SU-DHL-6 (cell line): ENCODE measurements around the gene CLEC4A.

Source experiments
- H2AFZ ChIP-seq: fragments of 200-600 bp; sonication (generic); 2 replicates; pipeline ENCODE4 v1.6.1; 2014; ENCODE audit warnings: low read depth, mild to moderate bottlenecking, moderate library complexity, mixed read lengths, antibody characterized with exemption, low read length; ENCODE audit not compliant: severe bottlenecking
- H3F3A ChIP-seq: fragments of 200-600 bp; shearing (Covaris generic); 2 replicates; pipeline ENCODE4 v1.6.0; 2016; ENCODE audit warnings: antibody characterized with exemption, mild to moderate bottlenecking; ENCODE audit not compliant: insufficient read depth
- H3K27ac ChIP-seq: fragments of 200-600 bp; sonication (generic); 2 replicates; pipeline ENCODE4 v1.5.1; 2016; ENCODE audit warnings: low read depth, mild to moderate bottlenecking, low read length, moderate library complexity, mixed read lengths
- H3K27me3 ChIP-seq: fragments of 200-600 bp; sonication (generic), shearing (Covaris generic); 2 replicates; pipeline ENCODE4 v1.6.0; 2014; ENCODE audit warnings: mild to moderate bottlenecking, low read length
- H3K36me3 ChIP-seq: fragments of 200-600 bp; sonication (generic); 2 replicates; pipeline ENCODE4 v1.6.1; 2014; ENCODE audit warnings: mild to moderate bottlenecking, low read length, mixed read lengths
- H3K4me2 ChIP-seq: fragments of 300-600, 200-600 bp; shearing (Covaris generic), sonication (generic); 2 replicates; pipeline ENCODE4 v1.6.0; 2014; ENCODE audit warnings: low read length, low read depth, mild to moderate bottlenecking; ENCODE audit not compliant: poor library complexity, severe bottlenecking
- H3K4me3 ChIP-seq: fragments of 200-600 bp; sonication (generic); 2 replicates; pipeline ENCODE4 v1.5.1; 2014; ENCODE audit warnings: antibody characterized with exemption, low read length, mild to moderate bottlenecking, mixed read lengths; ENCODE audit not compliant: insufficient read depth, poor library complexity, severe bottlenecking
- H3K79me2 ChIP-seq: fragments of 200-600 bp; sonication (generic); 2 replicates; pipeline ENCODE4 v1.6.1; 2014; ENCODE audit warnings: mild to moderate bottlenecking, low read length, moderate library complexity; ENCODE audit not compliant: insufficient read depth
- H3K9ac ChIP-seq: fragments of 200-600 bp; sonication (generic); 2 replicates; pipeline ENCODE4 v1.7.0; 2014; ENCODE audit warnings: mild to moderate bottlenecking, low read length
- H3K9me2 ChIP-seq: fragments of 200-600 bp; sonication (generic); replicated peaks from 2 replicates; pipeline ENCODE4 v1.6.1; 2014; ENCODE audit warnings: low read length; ENCODE audit not compliant: insufficient read depth
- H3K9me3 ChIP-seq: fragments of 200-600 bp; sonication (generic); 2 replicates; pipeline ENCODE4 v1.6.1; 2014; ENCODE audit warnings: low read length, mixed read lengths; ENCODE audit not compliant: insufficient read depth
- H4K20me1 ChIP-seq: fragments of 200-600 bp; sonication (generic); 2 replicates; pipeline ENCODE4 v1.6.1; 2014; ENCODE audit warnings: low read depth, mild to moderate bottlenecking, antibody characterized with exemption, low read length, moderate library complexity, mixed read lengths
- EZH2phosphoT487 ChIP-seq: fragments of 200-600 bp; sonication (generic), shearing (Covaris generic); conservative IDR thresholded peaks from 2 replicates; pipeline ENCODE4 v1.6.1; 2018; ENCODE audit warnings: mild to moderate bottlenecking, antibody characterized with exemption, low read length, moderate library complexity, mixed read lengths
- TF ChIP-seq, protein P1 (sequence below): fragments of 200-600 bp; sonication (generic); IDR thresholded peaks from one replicate; pipeline ENCODE4 v1.5.1; 2017; ENCODE audit warnings: antibody characterized with exemption, mild to moderate bottlenecking, low read length, moderate library complexity; ENCODE audit not compliant: insufficient read depth, poor library complexity, severe bottlenecking

The CLEC4A gene

DNA sequence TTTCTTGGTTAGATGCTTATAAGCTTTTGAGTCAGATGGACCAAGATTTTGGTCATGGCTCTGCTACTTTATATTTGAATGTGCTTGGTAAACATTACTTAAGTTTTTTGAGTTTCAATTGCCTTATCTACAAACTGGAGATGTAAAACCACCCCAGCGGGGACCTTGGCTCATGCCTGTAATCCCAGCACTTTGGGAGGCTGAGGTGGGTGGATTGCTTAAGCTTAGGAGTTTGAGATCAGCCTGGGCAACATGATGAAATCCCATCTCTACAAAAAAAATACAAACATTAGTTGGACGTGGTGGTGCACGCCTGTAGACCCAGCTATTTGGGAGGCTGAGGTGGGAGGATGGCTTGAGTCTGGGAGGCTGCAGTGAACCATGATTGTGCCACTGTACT lies 30.1 kb upstream of the CLEC4A start:
- TF ChIP-seq, protein P1, sequence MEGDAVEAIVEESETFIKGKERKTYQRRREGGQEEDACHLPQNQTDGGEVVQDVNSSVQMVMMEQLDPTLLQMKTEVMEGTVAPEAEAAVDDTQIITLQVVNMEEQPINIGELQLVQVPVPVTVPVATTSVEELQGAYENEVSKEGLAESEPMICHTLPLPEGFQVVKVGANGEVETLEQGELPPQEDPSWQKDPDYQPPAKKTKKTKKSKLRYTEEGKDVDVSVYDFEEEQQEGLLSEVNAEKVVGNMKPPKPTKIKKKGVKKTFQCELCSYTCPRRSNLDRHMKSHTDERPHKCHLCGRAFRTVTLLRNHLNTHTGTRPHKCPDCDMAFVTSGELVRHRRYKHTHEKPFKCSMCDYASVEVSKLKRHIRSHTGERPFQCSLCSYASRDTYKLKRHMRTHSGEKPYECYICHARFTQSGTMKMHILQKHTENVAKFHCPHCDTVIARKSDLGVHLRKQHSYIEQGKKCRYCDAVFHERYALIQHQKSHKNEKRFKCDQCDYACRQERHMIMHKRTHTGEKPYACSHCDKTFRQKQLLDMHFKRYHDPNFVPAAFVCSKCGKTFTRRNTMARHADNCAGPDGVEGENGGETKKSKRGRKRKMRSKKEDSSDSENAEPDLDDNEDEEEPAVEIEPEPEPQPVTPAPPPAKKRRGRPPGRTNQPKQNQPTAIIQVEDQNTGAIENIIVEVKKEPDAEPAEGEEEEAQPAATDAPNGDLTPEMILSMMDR, result no peak
- TF ChIP-seq EZH2phosphoT487, result no peak
- peaks cover 9% of the 10 kb centered on the region for H3K79me2 ChIP-seq
- H3F3A ChIP-seq, result no peaks in the 10 kb centered on the region
- H3K27me3 ChIP-seq, result no peaks in the 10 kb centered on the region
- no peaks in the 10 kb centered on the region for H3K9me2 ChIP-seq
- peaks cover 11% of the 10 kb centered on the region; the same call in 1 of the 2 replicates for H3K36me3 ChIP-seq
- no peaks in the 10 kb centered on the region for H3K9me3 ChIP-seq
- H3K27ac ChIP-seq, result no peak overlapping the region
- H3K4me2 ChIP-seq, result no peak overlapping the region
- no peaks in the 10 kb centered on the region for H4K20me1 ChIP-seq
- no peak overlapping the region for H2AFZ ChIP-seq
- no peak overlapping the region for H3K4me3 ChIP-seq
- no peak overlapping the region for H3K9ac ChIP-seq

DNA sequence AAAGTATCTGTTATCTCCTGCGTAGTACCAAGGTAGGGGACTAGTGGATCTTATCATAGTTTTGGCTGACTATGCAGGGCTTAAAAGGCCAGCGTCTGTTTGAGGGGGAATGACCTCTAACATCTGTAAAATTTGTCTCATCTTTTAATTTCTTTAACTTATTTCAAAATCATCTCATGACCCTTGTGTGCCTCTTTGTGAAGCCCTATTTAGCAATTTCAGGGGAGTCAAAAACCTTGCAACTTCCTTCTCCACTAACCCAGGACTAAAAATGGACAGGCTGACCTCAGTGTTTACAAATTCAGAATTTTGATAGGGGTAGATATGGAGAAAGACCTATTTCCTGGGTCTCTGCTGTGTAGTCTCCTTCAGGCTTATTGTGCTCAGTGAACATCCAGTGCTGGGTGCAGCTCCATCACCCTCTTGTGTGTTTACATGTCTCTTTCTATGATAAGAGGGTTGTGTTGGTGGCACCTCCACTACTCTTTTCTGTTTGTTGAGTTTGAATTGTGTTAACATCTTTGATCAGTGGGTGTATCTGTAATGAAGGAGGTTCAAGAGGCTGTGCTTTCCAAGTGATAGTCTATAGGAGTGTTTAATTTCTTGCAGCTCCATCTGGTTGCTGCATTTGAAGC lies 27.0 kb upstream of the CLEC4A start:
- Histone ChIP-seq H3K9ac (no peak overlapping the region), H3K36me3 (peaks cover 11% of the 10 kb centered on the region; the same call in 1 of the 2 replicates), H3K4me2 (no peak overlapping the region), H2AFZ (no peak overlapping the region), H3K79me2 (no peaks in the 10 kb centered on the region), H3K27ac (no peak overlapping the region), H3K9me2 (no peaks in the 10 kb centered on the region), H3K27me3 (no peaks in the 10 kb centered on the region), H3K4me3 (no peak overlapping the region), H3F3A (0 out of 2 replicates have a peak, but pooled peaks cover 4% of the 10 kb centered on the region), H3K9me3 (no peaks in the 10 kb centered on the region), H4K20me1 (no peaks in the 10 kb centered on the region)
- TF ChIP-seq EZH2phosphoT487, result no peak
- TF ChIP-seq, protein P1, result no peak

DNA sequence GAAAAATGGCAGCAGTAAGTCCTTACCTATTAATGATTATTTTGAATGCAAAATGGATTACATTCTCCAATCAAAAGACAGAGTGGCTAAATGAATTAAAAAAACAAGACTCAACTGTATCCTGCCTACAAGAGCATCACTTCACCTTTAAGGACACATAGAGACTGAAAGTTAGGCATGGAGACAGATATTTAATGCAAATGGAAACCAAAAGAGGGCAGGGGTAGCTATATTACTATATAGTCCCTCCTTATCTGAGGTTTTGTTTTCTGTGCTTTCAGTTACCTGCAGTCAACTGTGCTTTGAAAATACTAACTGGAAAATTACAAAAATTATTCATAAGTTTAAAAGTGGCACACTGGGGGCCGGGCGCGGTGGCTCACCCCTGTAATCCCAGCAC lies 24.2 kb upstream of the CLEC4A start:
- H4K20me1 ChIP-seq, result no peaks in the 10 kb centered on the region
- H3K9me2 ChIP-seq, result no peaks in the 10 kb centered on the region
- H2AFZ ChIP-seq, result no peak overlapping the region
- no peak overlapping the region for H3K27ac ChIP-seq
- no peaks in the 10 kb centered on the region for H3K9me3 ChIP-seq
- TF ChIP-seq, protein P1, result no peak
- no peak for TF ChIP-seq EZH2phosphoT487
- H3K4me3 ChIP-seq, result no peak overlapping the region
- no peak overlapping the region for H3K4me2 ChIP-seq
- H3K79me2 ChIP-seq, result no peaks in the 10 kb centered on the region
- H3F3A ChIP-seq, result 0 out of 2 replicates have a peak, but pooled peaks cover 4% of the 10 kb centered on the region
- H3K27me3 ChIP-seq, result no peaks in the 10 kb centered on the region
- H3K36me3 ChIP-seq, result no peaks in the 10 kb centered on the region
- no peak overlapping the region for H3K9ac ChIP-seq
